DOHH2 (cell line): ENCODE results near the gene FREM1.

ENCODE experiments used
- H3F3A ChIP-seq: fragments of 200-600 bp; sonication (generic), shearing (Covaris generic); 2 replicates; pipeline ENCODE4 v1.6.0; 2016; ENCODE audit warnings: antibody characterized with exemption, mild to moderate bottlenecking; ENCODE audit not compliant: control insufficient read depth, insufficient read depth
- H3K27ac ChIP-seq: fragments of 200-600 bp; sonication (generic); 2 replicates; pipeline ENCODE4 v1.5.1; 2014; ENCODE audit warnings: low read depth, mild to moderate bottlenecking, low read length, moderate library complexity
- H3K27me3 ChIP-seq: fragments of 200-600 bp; sonication (generic); 2 replicates; pipeline ENCODE4 v1.6.1; 2014; ENCODE audit warnings: mild to moderate bottlenecking, low read length, mixed read lengths; ENCODE audit not compliant: control insufficient read depth
- H3K36me3 ChIP-seq: fragments of 200-600 bp; sonication (generic); 2 replicates; pipeline ENCODE4 v1.6.1; 2014; ENCODE audit warnings: mild to moderate bottlenecking, low read length, moderate library complexity, mixed read lengths; ENCODE audit not compliant: control insufficient read depth
- H3K4me1 ChIP-seq: fragments of 200-600 bp; sonication (generic); 2 replicates; pipeline ENCODE4 v1.6.1; 2014; ENCODE audit warnings: mild to moderate bottlenecking, low read length, mixed read lengths; ENCODE audit not compliant: control insufficient read depth
- H3K4me2 ChIP-seq: fragments of 200-600 bp; sonication (generic); 2 replicates; pipeline ENCODE4 v1.6.0; 2014; ENCODE audit warnings: mild to moderate bottlenecking, low read length, moderate library complexity
- H3K4me3 ChIP-seq: fragments of 200-600 bp; sonication (generic); 2 replicates; pipeline ENCODE4 v1.5.1; 2014; ENCODE audit warnings: mild to moderate bottlenecking, low read length, mixed read lengths
- H3K79me2 ChIP-seq: fragments of 200-600 bp; sonication (generic); 2 replicates; pipeline ENCODE4 v1.6.1; 2014; ENCODE audit warnings: mild to moderate bottlenecking, low read length, mixed read lengths; ENCODE audit not compliant: control insufficient read depth
- H3K9me2 ChIP-seq: fragments of 200-600 bp; sonication (generic); replicated peaks from 2 replicates; pipeline ENCODE4 v1.6.1; 2014; ENCODE audit warnings: mild to moderate bottlenecking, low read length, mixed read lengths; ENCODE audit not compliant: control insufficient read depth
- H3K9me3 ChIP-seq: fragments of 200-600 bp; sonication (generic); 2 replicates; pipeline ENCODE4 v1.6.1; 2014; ENCODE audit warnings: antibody characterized with exemption, low read length, mixed read lengths; ENCODE audit not compliant: control insufficient read depth, insufficient read depth
- H4K20me1 ChIP-seq: fragments of 200-600 bp; sonication (generic); 2 replicates; pipeline ENCODE4 v1.6.0; 2014; ENCODE audit warnings: low read depth, mild to moderate bottlenecking, antibody characterized with exemption, low read length, moderate library complexity; ENCODE audit not compliant: control insufficient read depth, insufficient read depth
- CTCF ChIP-seq: fragments of 200-600 bp; sonication (generic); IDR thresholded peaks from one replicate; pipeline ENCODE4 v1.5.1; 2014; ENCODE audit warnings: antibody characterized with exemption, mild to moderate bottlenecking, low read depth, low read length; ENCODE audit not compliant: poor library complexity, severe bottlenecking
- EZH2phosphoT487 ChIP-seq: fragments of 200-600 bp; sonication (generic); IDR thresholded peaks from 2 replicates; pipeline ENCODE4 v1.6.1; 2017; ENCODE audit warnings: borderline replicate concordance, mild to moderate bottlenecking, antibody characterized with exemption, low read length, moderate library complexity, mixed read lengths

The FREM1 gene

GRCh38 chr9:14907360-14907685 is 2.9 kb downstream of the FREM1 start:
- H3K4me3 ChIP-seq = no peak overlapping the region
- no peaks in the 10 kb centered on the region for H3F3A ChIP-seq
- no peaks in the 10 kb centered on the region for H3K9me3 ChIP-seq
- no peaks in the 10 kb centered on the region for H4K20me1 ChIP-seq
- H3K27me3 ChIP-seq = no peaks in the 10 kb centered on the region
- no peaks in the 10 kb centered on the region for H3K36me3 ChIP-seq
- no peaks in the 10 kb centered on the region for H3K4me1 ChIP-seq
- no peaks in the 10 kb centered on the region for H3K9me2 ChIP-seq
- no peak for TF ChIP-seq EZH2phosphoT487
- no peak for TF ChIP-seq CTCF
- H3K4me2 ChIP-seq = no peak overlapping the region
- H3K27ac ChIP-seq = no peak overlapping the region
- no peaks in the 10 kb centered on the region for H3K79me2 ChIP-seq

- Histone ChIP-seq H3K79me2 (no peaks in the 10 kb centered on the region), H3K36me3 (no peaks in the 10 kb centered on the region), H3K9me2 (no peaks in the 10 kb centered on the region), H3F3A (no peaks in the 10 kb centered on the region), H3K9me3 (no peaks in the 10 kb centered on the region), H3K4me1 (no peaks in the 10 kb centered on the region), H4K20me1 (no peaks in the 10 kb centered on the region), H3K27ac (no peak overlapping the region), H3K27me3 (no peaks in the 10 kb centered on the region), H3K4me3 (no peak overlapping the region), H3K4me2 (no peak overlapping the region)
- TF ChIP-seq EZH2phosphoT487 = no peak
- TF ChIP-seq CTCF = no peak
These were observed 3.4 kb downstream of the FREM1 start for GRCh38 chr9:14906644-14907359.

GRCh38 chr9:14906000-14906399 is 4.2 kb downstream of the FREM1 start:
- no peak overlapping the region for H3K4me2 ChIP-seq
- H4K20me1 ChIP-seq = no peaks in the 10 kb centered on the region
- TF ChIP-seq CTCF = no peak
- no peak for TF ChIP-seq EZH2phosphoT487
- no peaks in the 10 kb centered on the region for H3K9me3 ChIP-seq
- no peaks in the 10 kb centered on the region for H3K9me2 ChIP-seq
- no peaks in the 10 kb centered on the region for H3K27me3 ChIP-seq
- no peaks in the 10 kb centered on the region for H3K79me2 ChIP-seq
- no peaks in the 10 kb centered on the region for H3F3A ChIP-seq
- no peaks in the 10 kb centered on the region for H3K36me3 ChIP-seq
- H3K4me3 ChIP-seq = no peak overlapping the region
- no peak overlapping the region for H3K27ac ChIP-seq
- H3K4me1 ChIP-seq = no peaks in the 10 kb centered on the region

- Histone ChIP-seq H3K9me2 (no peaks in the 10 kb centered on the region), H3K27ac (no peak overlapping the region), H3K4me1 (no peaks in the 10 kb centered on the region), H4K20me1 (no peaks in the 10 kb centered on the region), H3F3A (no peaks in the 10 kb centered on the region), H3K4me2 (no peak overlapping the region), H3K9me3 (no peaks in the 10 kb centered on the region), H3K4me3 (no peak overlapping the region), H3K36me3 (no peaks in the 10 kb centered on the region), H3K27me3 (no peaks in the 10 kb centered on the region), H3K79me2 (no peaks in the 10 kb centered on the region)
- TF ChIP-seq CTCF = no peak
- TF ChIP-seq EZH2phosphoT487 = no peak
These were observed 7.2 kb downstream of the FREM1 start for GRCh38 chr9:14903040-14903439.
